ENCODE data around the gene TRAPPC8. TPM values are rescaled to one million over a fixed set of nuclear protein-coding genes. Genes with fewer than 3 reads are reported as not detected.
"Not testable (repeated sequence)": the region's sequence is repeated elsewhere in the genome, so short reads cannot be mapped to it uniquely, and the experiment has no call there.

TRAPPC8 gene
- total and polyA plus RNA-seq, 8 donors, result 7.6 to 26.2 (median 15.9) TPM

DNA sequence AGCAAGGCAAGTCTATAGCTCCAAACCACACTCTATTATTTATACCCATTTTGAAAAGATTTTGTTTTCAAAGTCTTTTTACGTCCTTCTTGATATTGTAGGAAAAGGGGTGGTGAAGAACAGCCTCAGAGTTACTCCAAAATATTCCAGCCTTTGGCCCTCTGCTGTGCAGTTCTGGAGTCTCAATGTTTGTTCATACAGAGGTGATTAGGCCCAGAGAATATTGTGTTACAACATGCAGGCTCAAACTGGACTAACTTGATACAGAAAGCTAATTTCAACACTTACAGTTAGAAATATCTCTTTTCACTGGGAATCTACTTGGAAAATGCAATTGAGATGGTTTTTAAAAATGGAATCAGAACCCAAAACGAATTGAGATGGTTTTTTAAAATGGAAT is 141.8 kb downstream of the TRAPPC8 start:
- WGBS, 2 donors, result 60 to 61% methylated on average over 2 of the region's 2 CpGs
- intact Hi-C loops (cut with DNase I), result no loop called here
- Histone ChIP-seq H3K27ac (no peak overlapping the region), H3K27me3 (no peaks in the 10 kb centered on the region), H3K9me3 (no peaks in the 10 kb centered on the region), H3K4me3 (no peak overlapping the region), H3K4me1 (no peaks in the 10 kb centered on the region), H3K36me3 (no peaks in the 10 kb centered on the region)
- ATAC-seq (no peak), DNase-seq (no peak), FAIRE-seq (no peak)
- no peak for TF ChIP-seq CTCF (IDR thresholded peaks at IDR 0.05)

GRCh38 chr18:31799257-31799656 is 143.7 kb downstream of the TRAPPC8 start:
- DNase-seq; H3K36me3 ChIP-seq; intact Hi-C loops (cut with DNase I); H3K27me3 ChIP-seq; ATAC-seq; H3K27ac ChIP-seq; FAIRE-seq; H3K9me3 ChIP-seq; H3K4me3 ChIP-seq; H3K4me1 ChIP-seq: not testable (repeated sequence)
- 77 to 89% methylated on average over 5 of the region's 5 CpGs for WGBS, 2 donors

DNA sequence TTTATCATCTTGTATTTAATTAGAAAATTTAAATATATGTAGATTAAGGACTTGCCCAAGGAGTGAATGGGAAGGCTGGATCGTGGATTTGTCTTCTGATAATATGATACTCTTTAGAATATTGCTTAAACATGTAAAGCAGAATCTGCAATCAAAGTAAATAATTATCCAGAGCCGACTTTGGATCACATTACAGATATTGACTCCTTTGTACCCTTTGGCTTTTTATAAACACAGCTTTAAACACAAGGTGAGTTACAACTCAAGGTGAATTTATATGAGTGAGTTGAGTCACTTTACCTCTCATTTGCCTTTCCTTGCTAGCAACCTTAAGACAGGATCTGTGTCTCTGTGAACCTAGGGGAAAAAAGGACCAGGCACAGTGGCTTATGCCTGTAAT is 144.5 kb downstream of the TRAPPC8 start:
- ATAC-seq (no peak), DNase-seq (no peak), FAIRE-seq (no peak)
- H3K4me3 ChIP-seq, result no peak overlapping the region
- H3K4me1 ChIP-seq, result no peaks in the 10 kb centered on the region
- H3K36me3 ChIP-seq, result no peaks in the 10 kb centered on the region
- no peaks in the 10 kb centered on the region for H3K9me3 ChIP-seq
- H3K27ac ChIP-seq, result no peak overlapping the region
- WGBS, 2 donors, result 57 to 60% methylated on average over 2 of the region's 2 CpGs
- intact Hi-C loops (cut with DNase I), result no loop called here
- H3K27me3 ChIP-seq, result no peaks in the 10 kb centered on the region
- no peak for TF ChIP-seq CTCF (IDR thresholded peaks at IDR 0.05)

DNA sequence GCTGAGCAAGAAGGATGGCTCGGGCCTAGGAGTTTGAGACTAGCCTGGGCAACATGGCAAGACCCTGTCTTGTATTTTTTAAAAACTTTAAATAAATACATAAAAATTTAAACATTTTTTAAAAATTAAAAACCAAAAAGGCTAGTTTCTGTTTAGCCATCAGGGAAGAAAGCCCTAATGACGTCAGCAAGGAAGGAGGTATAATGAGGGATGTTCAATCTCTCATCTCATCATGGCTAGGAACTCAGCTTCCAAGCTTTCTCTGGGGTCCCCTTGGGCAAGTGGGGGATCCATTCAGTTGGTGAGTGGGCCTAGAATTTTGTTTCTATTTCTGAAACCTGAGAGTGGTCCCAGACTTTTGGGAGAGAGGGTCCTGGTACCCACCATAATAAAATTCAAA is 147.2 kb downstream of the TRAPPC8 start:
- Histone ChIP-seq H3K4me1 (no peaks in the 10 kb centered on the region), H3K27me3 (no peaks in the 10 kb centered on the region), H3K9me3 (no peaks in the 10 kb centered on the region), H3K36me3 (no peaks in the 10 kb centered on the region), H3K4me3 (no peak overlapping the region), H3K27ac (no peak overlapping the region)
- intact Hi-C loops (cut with DNase I), result no loop called here
- TF ChIP-seq CTCF (IDR thresholded peaks at IDR 0.05), result no peak
- 69 to 80% methylated on average over 2 of the region's 2 CpGs for WGBS, 2 donors
- no peak for DNase-seq
- no peak for FAIRE-seq
- no peak for ATAC-seq

GRCh38 chr18:31793531-31793930 is 149.4 kb downstream of the TRAPPC8 start:
- no peaks in the 10 kb centered on the region for H3K27me3 ChIP-seq
- no peak for ATAC-seq

More at GRCh38 chr18:31793531-31793930, 149.4 kb downstream of the TRAPPC8 start:
- TF ChIP-seq CTCF (IDR thresholded peaks at IDR 0.05), result no peak
- FAIRE-seq (no peak), DNase-seq (no peak)
- Histone ChIP-seq H3K9me3 (no peaks in the 10 kb centered on the region), H3K4me3 (no peak overlapping the region), H3K4me1 (no peaks in the 10 kb centered on the region), H3K36me3 (no peaks in the 10 kb centered on the region), H3K27ac (no peak overlapping the region)
- intact Hi-C loops (cut with DNase I), result no loop called here
